AG08395 (cell line): Measurements from ENCODE around the gene RPL41.
"Not testable (repeated sequence)": the region's sequence is repeated elsewhere in the genome, so short reads cannot be mapped to it uniquely, and the experiment has no call there.

ENCODE experiments used
- DNase-seq: peaks from one replicate; pipeline ENCODE4 v3.0.0; 2012; ENCODE audit warnings: mixed read lengths, low spot score

RPL41 gene

GRCh38 chr12:56103066-56103711, 13.2 kb upstream of the RPL41 start:
- no peak for DNase-seq

GRCh38 chr12:56103823-56104108, 12.7 kb upstream of the RPL41 start:
- DNase-seq = no peak

GRCh38 chr12:56104109-56104814, 12.2 kb upstream of the RPL41 start, which contains the start of gene PA2G4:
Gene PA2G4 (plus strand): TSS chr12:56104559. CDS start chr12:56104738, 179 bp downstream.
- peak; percentile 98 for DNase-seq

GRCh38 chr12:56104815-56105608, 11.4 kb upstream of the RPL41 start:
- DNase-seq = no peak

GRCh38 chr12:56105609-56105902, 10.9 kb upstream of the RPL41 start:
- DNase-seq = no peak

GRCh38 chr12:56107242-56107641, 9.2 kb upstream of the RPL41 start:
- no peak for DNase-seq

- DNase-seq = no peak
These were observed 5.9 kb upstream of the RPL41 start for GRCh38 chr12:56110571-56110970.

- no peak for DNase-seq
These were observed 2.3 kb upstream of the RPL41 start for GRCh38 chr12:56114084-56114483.

GRCh38 chr12:56115329-56115728, 1.1 kb upstream of the RPL41 start:
- DNase-seq = no peak

- DNase-seq = not testable (repeated sequence)
These were observed 761 bp downstream of the RPL41 start for GRCh38 chr12:56117082-56117706.

- DNase-seq = peak; percentile 98
These were observed 1.6 kb downstream of the RPL41 start, which contains the start of gene ZC3H10 for GRCh38 chr12:56117778-56118687. Gene ZC3H10 (plus strand): TSS chr12:56118266. CDS start chr12:56120563, 2,297 bp downstream.

- no peak for DNase-seq
These were observed 2.4 kb downstream of the RPL41 start for GRCh38 chr12:56118688-56119357.

GRCh38 chr12:56119361-56119796, 2.9 kb downstream of the RPL41 start:
- peak; percentile 88 for DNase-seq

- no peak for DNase-seq
These were observed 3.9 kb downstream of the RPL41 start for GRCh38 chr12:56120158-56120846.

GRCh38 chr12:56121204-56121870, 4.9 kb downstream of the RPL41 start:
- DNase-seq = no peak

GRCh38 chr12:56122637-56123036, 6.2 kb downstream of the RPL41 start:
- DNase-seq = no peak

GRCh38 chr12:56124133-56124532, 7.7 kb downstream of the RPL41 start:
- no peak for DNase-seq

- no peak for DNase-seq
These were observed 10.4 kb downstream of the RPL41 start for GRCh38 chr12:56126732-56127239.

- no peak for DNase-seq
These were observed 11.1 kb downstream of the RPL41 start for GRCh38 chr12:56127485-56127887.
